Transverse colon (tissue), 4 donors: ENCODE results near the gene CD276. TPM values are rescaled to one million over a fixed set of nuclear protein-coding genes. Genes with fewer than 3 reads are reported as not detected.

Source experiments
- DNase-seq: peaks from one replicate; pipeline ENCODE4 v3.0.0-alpha.2; 2019
- H3K27ac ChIP-seq, 4 donors: fragments of 200-600 bp; sonication (generic); 2 replicates each; pipeline ENCODE4 v1.5.1; 2016 to 2018; ENCODE audit warnings: inconsistent platforms in 4 of 4
- H3K27me3 ChIP-seq: fragments of 200-600 bp; sonication (generic); 2 replicates; pipeline ENCODE4 v1.5.1; 2017; ENCODE audit warnings: inconsistent platforms
- H3K36me3 ChIP-seq, 4 donors: fragments of 200-600 bp; sonication (generic); 2 replicates each; pipeline ENCODE4 v1.5.1; 2017 to 2019; ENCODE audit warnings: inconsistent platforms in 4 of 4
- H3K4me1 ChIP-seq, 4 donors: fragments of 200-600 bp; sonication (generic); 2 replicates each; pipeline ENCODE4 v1.5.1; 2017 to 2020; ENCODE audit warnings: inconsistent platforms in 4 of 4
- H3K4me3 ChIP-seq, 4 donors: fragments of 200-600 bp; sonication (generic); 1 replicate in 1 of 4; 2 replicates in 3 of 4; pipeline versions ENCODE4 v1.5.1 to v1.6.1; 2017 to 2019; ENCODE audit warnings: inconsistent platforms in 4 of 4
- H3K9me3 ChIP-seq, 2 donors: fragments of 200-600 bp; sonication (generic); 2 replicates each; pipeline ENCODE4 v1.5.1; 2017 to 2019; ENCODE audit warnings: inconsistent platforms in 2 of 2
- CTCF ChIP-seq, 5 experiments: fragments of 200-600 bp in 3 of 5; fragments of 450-650 bp in 2 of 5; sonication (generic) in 3 of 5; IDR thresholded peaks; 1 replicate in 2 of 5; 2 replicates in 3 of 5; pipeline ENCODE4 v1.5.1; 2016 to 2017; ENCODE audit warnings: antibody characterized with exemption in 5 of 5, inconsistent platforms in 3 of 5, mild to moderate bottlenecking in 2 of 5, moderate library complexity in 1 of 5
- EP300 ChIP-seq: sonication (generic); formaldehyde crosslinking; IDR thresholded peaks from one replicate; pipeline ENCODE4 v1.6.1; 2017; ENCODE audit warnings: antibody characterized with exemption, low read depth
- POLR2A ChIP-seq: fragments of 450-650 bp; IDR thresholded peaks from one replicate; pipeline ENCODE4 v1.6.1; 2016; ENCODE audit warnings: antibody characterized with exemption, mild to moderate bottlenecking, moderate library complexity
- POLR2AphosphoS5 ChIP-seq, 3 donors: sonication (generic); formaldehyde crosslinking; IDR thresholded peaks; one replicate each; pipeline ENCODE4 v1.6.1; 2016; ENCODE audit warnings: antibody characterized with exemption in 3 of 3
- WGBS, 2 donors: methylation state at CpG; one replicate each; pipeline ENCODE4 v1.1.5; 2018; ENCODE audit warnings: low coverage in 1 of 2; 5-methylcytosine and 5-hydroxymethylcytosine counted together
- in situ Hi-C, 4 donors: fragments of 200-750 bp; cut with MboI; loops; one replicate each; pipeline versions ENCODE4 v1.15.0 to v1.15.1; 2017; ENCODE audit warnings: low sequenced_read_pairs in 3 of 4, low pct_ligation_motif_present in 1 of 4, low pct_unique_long_range_greater_than_20kb in 1 of 4
- intact Hi-C: fragments of 100-400 bp; cut with DNase I; formaldehyde crosslinking; loops from one replicate; pipeline ENCODE4 v1.15.1; 2023; ENCODE audit warnings: low total_unique reads
- total RNA-seq, 4 donors: library from RNA; depleted of rRNA; stranded (reverse); fragments of >200 nt; gene quantifications; one replicate each; pipeline ENCODE4 v1.1.0, GENCODE V29; 2016

The CD276 gene
- total RNA-seq, 4 donors from 2014 or later: 26.8 to 110 (median 45.7) TPM

GRCh38 chr15:73677733-73678132 is 6.5 kb upstream of the CD276 start:
- H3K27me3 ChIP-seq: no peaks in the 10 kb centered on the region
- no peak for DNase-seq
- WGBS, 2 donors: 53% methylated on average over 2 of the region's 2 CpGs; no CpG with 5 or more reads in 1 of the 2 donors
- H3K36me3 ChIP-seq: no peaks in the 10 kb centered on the region
- no peak overlapping the region for H3K27ac ChIP-seq
- in situ Hi-C loops (no loop called here), intact Hi-C loops (no loop called here)
- no peak overlapping the region for H3K4me3 ChIP-seq
- no peaks in the 10 kb centered on the region for H3K9me3 ChIP-seq
- TF ChIP-seq POLR2A (no peak), CTCF (IDR thresholded peaks at IDR 0.05) (no peak), EP300 (no peak), POLR2AphosphoS5 (IDR thresholded peaks at IDR 0.05) (no peak)
- no peaks in the 10 kb centered on the region for H3K4me1 ChIP-seq

GRCh38 chr15:73678498-73678897 is 5.7 kb upstream of the CD276 start:
- Histone ChIP-seq H3K36me3 (no peaks in the 10 kb centered on the region), H3K4me1 (peaks cover 0 to 4% (median 2%) of the 10 kb centered on the region in 4 donors), H3K27me3 (no peaks in the 10 kb centered on the region), H3K4me3 (no peak overlapping the region), H3K27ac (no peak overlapping the region), H3K9me3 (no peaks in the 10 kb centered on the region)
- in situ Hi-C loops: no loop called here
- intact Hi-C loops: no loop called here
- WGBS, 2 donors: 91% methylated on average over 3 of the region's 3 CpGs; no CpG with 5 or more reads in 1 of the 2 donors
- no peak for DNase-seq
- TF ChIP-seq CTCF (IDR thresholded peaks at IDR 0.05) (no peak), EP300 (no peak), POLR2AphosphoS5 (IDR thresholded peaks at IDR 0.05) (no peak), POLR2A (no peak)

- no peak for DNase-seq
- Histone ChIP-seq H3K27ac (no peak overlapping the region), H3K27me3 (no peaks in the 10 kb centered on the region), H3K36me3 (no peaks in the 10 kb centered on the region), H3K9me3 (no peaks in the 10 kb centered on the region), H3K4me1 (peaks cover 0 to 9% (median 7%) of the 10 kb centered on the region in 4 donors), H3K4me3 (no peak overlapping the region)
- no peak for TF ChIP-seq POLR2AphosphoS5 (IDR thresholded peaks at IDR 0.05)
- no peak for TF ChIP-seq CTCF (IDR thresholded peaks at IDR 0.05)
- no peak for TF ChIP-seq POLR2A
- no peak for TF ChIP-seq EP300
- intact Hi-C loops: no loop called here
- in situ Hi-C loops: no loop called here
- WGBS, 2 donors: 80% methylated on average over 3 of the region's 3 CpGs; no CpG with 5 or more reads in 1 of the 2 donors
Measured at GRCh38 chr15:73679180-73679579, 5.0 kb upstream of the CD276 start.

DNA sequence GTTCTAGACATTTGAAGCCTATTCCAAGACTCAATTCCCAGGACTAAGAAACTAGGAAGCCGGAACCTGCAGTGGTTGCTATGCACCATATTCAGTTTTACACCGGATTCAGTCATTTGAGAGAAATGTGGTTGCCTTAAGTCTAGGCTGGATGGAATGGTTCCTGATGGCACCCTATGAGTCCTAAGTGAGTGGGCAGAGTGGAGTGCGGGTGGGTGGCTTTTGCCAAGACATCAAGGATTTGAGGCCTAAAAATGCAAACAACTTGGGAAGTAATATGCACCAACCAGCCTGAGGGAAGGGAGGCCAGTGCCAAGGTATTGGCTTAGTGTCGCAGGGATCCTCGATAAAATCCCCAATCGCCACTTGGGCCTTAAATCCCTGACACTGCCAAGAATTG is 4.2 kb upstream of the CD276 start:
- Histone ChIP-seq H3K4me1 (peaks cover 0 to 12% (median 9%) of the 10 kb centered on the region in 4 donors), H3K27me3 (no peaks in the 10 kb centered on the region), H3K27ac (no peak overlapping the region), H3K36me3 (no peaks in the 10 kb centered on the region), H3K4me3 (no peak overlapping the region), H3K9me3 (no peaks in the 10 kb centered on the region)
- intact Hi-C loops (no loop called here), in situ Hi-C loops (no loop called here)
- no peak for TF ChIP-seq CTCF (IDR thresholded peaks at IDR 0.05)
- no peak for TF ChIP-seq POLR2A
- DNase-seq: no peak
- 94% methylated on average over 6 of the region's 6 CpGs; no CpG with 5 or more reads in 1 of the 2 donors for WGBS, 2 donors
